Endothelial cell (in vitro differentiated cells): ENCODE data around the gene LMO4. TPM values are rescaled to one million over a fixed set of nuclear protein-coding genes. Genes with fewer than 3 reads are reported as not detected.

ENCODE experiments used
- DNase-seq: peaks from one replicate; pipeline ENCODE4 v3.0.0; 2021; ENCODE audit warnings: low spot score
- H3K27ac Mint-ChIP-seq: one replicate; pipeline ENCODE4 v1.8.0; 2021; ENCODE audit warnings: mixed read lengths, inconsistent platforms; ENCODE audit not compliant: unreplicated experiment
- H3K27me3 Mint-ChIP-seq: one replicate; pipeline ENCODE4 v1.8.0; 2021; ENCODE audit warnings: mild to moderate bottlenecking, moderate library complexity, mixed read lengths, inconsistent platforms; ENCODE audit not compliant: unreplicated experiment
- H3K36me3 Mint-ChIP-seq: one replicate; pipeline ENCODE4 v1.8.0; 2021; ENCODE audit warnings: mild to moderate bottlenecking, low read depth, mixed read lengths, inconsistent platforms; ENCODE audit not compliant: unreplicated experiment
- H3K4me1 Mint-ChIP-seq: one replicate; pipeline ENCODE4 v1.8.0; 2021; ENCODE audit warnings: mild to moderate bottlenecking, mixed read lengths, inconsistent platforms; ENCODE audit not compliant: unreplicated experiment
- H3K4me3 Mint-ChIP-seq: one replicate; pipeline ENCODE4 v1.8.0; 2021; ENCODE audit warnings: mild to moderate bottlenecking, mixed read lengths, inconsistent platforms; ENCODE audit not compliant: unreplicated experiment
- H3K9me3 Mint-ChIP-seq: one replicate; pipeline ENCODE4 v1.8.0; 2021; ENCODE audit warnings: mixed read lengths, inconsistent platforms; ENCODE audit not compliant: unreplicated experiment
- CTCF ChIP-seq: fragments of 200-600 bp; sonication (generic); IDR thresholded peaks from one replicate; pipeline ENCODE4 v1.5.0; 2021; ENCODE audit warnings: antibody characterized with exemption; ENCODE audit not compliant: unreplicated experiment
- total RNA-seq: library from RNA; stranded (reverse); fragmentation: NEBNext Ultra II Directional; extraction: Animal tissue kit (Norgen Biotek cat#: 25700); gene quantifications from one replicate; pipeline ENCODE4 v1.2.1, GENCODE V29; 2021; ENCODE audit not compliant: unreplicated experiment

The LMO4 gene
- total RNA-seq, 1 donor from 2014 or later = 25.9 TPM

- Mint-ChIP-seq H3K36me3 (peaks cover 5% of the 10 kb centered on the region), H3K9me3 (no peaks in the 10 kb centered on the region), H3K4me3 (no peak overlapping the region), H3K27me3 (peaks cover 12% of the 10 kb centered on the region), H3K4me1 (peaks cover 8% of the 10 kb centered on the region), H3K27ac (no peak overlapping the region)
- peak; percentile 89 for TF ChIP-seq CTCF
- DNase-seq = peak; percentile 56
Measured at GRCh38 chr1:87325982-87326738, 2.5 kb upstream of the LMO4 start.

DNA sequence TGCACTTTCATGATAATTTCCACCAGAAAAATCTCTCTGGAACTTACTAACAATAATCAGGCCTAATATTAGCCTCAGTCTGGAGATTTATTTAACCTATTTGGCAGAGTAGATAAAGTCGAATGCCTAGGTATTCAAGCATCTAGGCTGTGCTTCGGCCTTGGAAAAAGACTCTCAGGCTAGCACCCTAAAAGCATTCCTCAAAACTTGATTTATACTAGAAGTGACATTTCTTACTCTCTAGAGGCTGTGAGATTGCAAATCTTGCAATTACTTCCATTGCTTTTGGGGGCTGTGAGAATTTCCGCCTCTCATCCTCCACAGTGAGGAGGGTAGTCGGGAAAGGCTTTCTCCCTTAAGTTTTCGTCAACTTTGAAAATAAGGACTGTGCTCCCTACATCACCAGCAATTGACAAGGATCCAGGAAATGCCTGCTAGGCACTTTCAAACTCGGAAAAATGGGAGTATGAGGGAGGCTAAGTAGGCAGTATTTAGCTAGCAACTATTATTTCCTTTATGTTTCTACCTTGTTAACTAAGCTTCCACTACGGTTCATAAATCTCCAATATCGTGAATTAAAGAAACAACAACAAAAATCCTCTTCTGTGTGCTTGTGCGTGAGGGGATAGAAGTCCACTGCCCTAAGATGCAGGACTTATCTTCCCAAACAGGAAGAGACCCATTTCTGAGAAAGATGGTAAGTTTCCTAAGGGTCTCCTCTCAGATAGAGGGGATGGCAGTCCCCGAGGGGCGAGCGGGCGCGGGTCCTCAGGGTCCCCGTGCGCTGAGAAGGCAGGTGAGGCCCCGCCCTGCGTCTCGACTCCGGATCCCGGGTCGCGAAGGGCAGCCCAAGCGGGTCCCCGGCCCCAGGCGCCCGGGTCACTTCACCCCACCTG lies 1.1 kb upstream of the LMO4 start:
- DNase-seq = no peak
- H3K4me3 Mint-ChIP-seq = peak overlapping the region; percentile 96
- H3K9me3 Mint-ChIP-seq = no peaks in the 10 kb centered on the region
- peaks cover 18% of the 10 kb centered on the region for H3K4me1 Mint-ChIP-seq
- peaks cover 12% of the 10 kb centered on the region for H3K27me3 Mint-ChIP-seq
- H3K36me3 Mint-ChIP-seq = peaks cover 5% of the 10 kb centered on the region
- no peak for TF ChIP-seq CTCF
- peak overlapping the region; percentile 90 for H3K27ac Mint-ChIP-seq

GRCh38 chr1:87329051-87329525 lies 408 bp downstream of the LMO4 start:
- Mint-ChIP-seq H3K9me3 (no peaks in the 10 kb centered on the region), H3K4me3 (peak overlapping the region; percentile 95), H3K36me3 (peaks cover 5% of the 10 kb centered on the region), H3K4me1 (peaks cover 29% of the 10 kb centered on the region), H3K27ac (peak overlapping the region; percentile 89), H3K27me3 (peaks cover 20% of the 10 kb centered on the region)
- TF ChIP-seq CTCF = no peak
- DNase-seq = peak; percentile 61

DNA sequence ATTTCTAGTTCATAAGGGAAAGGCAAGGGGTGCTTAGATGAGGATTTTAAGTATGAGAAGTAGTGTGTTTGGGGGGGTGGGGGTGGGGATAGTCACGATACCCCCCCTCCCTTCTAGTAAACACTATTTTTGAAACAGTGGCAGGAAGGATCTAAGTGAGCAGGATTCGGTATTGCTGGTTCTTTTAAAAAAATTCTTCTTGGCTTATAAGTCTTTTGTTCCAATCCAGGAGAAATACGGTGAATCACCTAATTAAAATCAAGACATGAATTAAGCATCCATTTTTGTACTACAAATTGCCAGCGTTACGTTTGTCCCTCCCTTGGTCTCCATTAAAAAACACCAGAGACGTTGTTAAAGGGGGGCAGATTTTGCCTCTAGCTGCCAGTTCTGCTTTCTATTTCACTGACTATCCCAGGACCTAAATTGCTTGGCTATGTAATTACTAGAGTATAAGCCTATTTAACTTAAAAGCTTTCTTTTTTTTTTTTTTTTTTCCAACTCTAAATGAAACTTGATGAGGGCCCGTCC lies 911 bp downstream of the LMO4 start:
- Mint-ChIP-seq H3K4me1 (peaks cover 31% of the 10 kb centered on the region), H3K9me3 (no peaks in the 10 kb centered on the region), H3K27me3 (peaks cover 21% of the 10 kb centered on the region), H3K4me3 (peak overlapping the region; percentile 95), H3K36me3 (peaks cover 5% of the 10 kb centered on the region), H3K27ac (peak overlapping the region; percentile 89)
- DNase-seq = no peak
- no peak for TF ChIP-seq CTCF
